Liver (tissue), 3 donors: ENCODE data around the gene LNX1.

Experiments used
- ATF3 ChIP-seq: IDR thresholded peaks from 2 replicates; pipeline ENCODE4 v1.6.1; 2016; ENCODE audit warnings: antibody characterized with exemption
- CTCF ChIP-seq: fragments of 150-350 bp; IDR thresholded peaks from 2 replicates; pipeline ENCODE4 v1.5.1; 2017; ENCODE audit warnings: improper control_type of control experiment, low read depth, low read length; ENCODE audit not compliant: missing input control
- FOXA1 ChIP-seq: IDR thresholded peaks from 2 replicates; pipeline ENCODE4 v1.6.1; 2016; ENCODE audit warnings: antibody characterized with exemption
- HNF4A ChIP-seq, 2 donors: conservative IDR thresholded peaks; 2 replicates each; pipeline ENCODE4 v1.6.1; 2016; ENCODE audit warnings: antibody characterized with exemption in 2 of 2, mild to moderate bottlenecking in 2 of 2
- HNF4G ChIP-seq: IDR thresholded peaks from 2 replicates; pipeline ENCODE4 v1.6.1; 2016; ENCODE audit warnings: antibody characterized with exemption
- JUND ChIP-seq, 2 donors: IDR thresholded peaks; 2 replicates each; pipeline ENCODE4 v1.6.1; 2016; ENCODE audit warnings: antibody characterized with exemption in 2 of 2
- MAX ChIP-seq: IDR thresholded peaks from 2 replicates; pipeline ENCODE4 v1.6.1; 2016; ENCODE audit warnings: antibody characterized with exemption
- NR2F2 ChIP-seq: IDR thresholded peaks from 2 replicates; pipeline ENCODE4 v1.6.1; 2016; ENCODE audit warnings: antibody characterized with exemption
- RAD21 ChIP-seq, 2 donors: IDR thresholded peaks; 2 replicates each; pipeline ENCODE4 v1.6.1; 2016; ENCODE audit warnings: antibody characterized with exemption in 2 of 2, mild to moderate bottlenecking in 2 of 2
- REST ChIP-seq: IDR thresholded peaks from 2 replicates; pipeline ENCODE4 v1.6.1; 2016; ENCODE audit warnings: antibody characterized with exemption, mild to moderate bottlenecking
- SP1 ChIP-seq: IDR thresholded peaks from 2 replicates; pipeline ENCODE4 v1.6.1; 2018; ENCODE audit warnings: antibody characterized with exemption, mild to moderate bottlenecking
- TAF1 ChIP-seq: conservative IDR thresholded peaks from 2 replicates; pipeline ENCODE4 v1.6.1; 2016; ENCODE audit warnings: antibody characterized with exemption, mild to moderate bottlenecking
- YY1 ChIP-seq: IDR thresholded peaks from 2 replicates; pipeline ENCODE4 v1.6.1; 2016; ENCODE audit warnings: antibody characterized with exemption, mild to moderate bottlenecking
- ZBTB33 ChIP-seq: IDR thresholded peaks from 2 replicates; pipeline ENCODE4 v1.6.1; 2016; ENCODE audit warnings: antibody characterized with exemption
- donor health status: healthy.
- donor health status: healthy.

- TF ChIP-seq NR2F2 = no peak
- no peak for TF ChIP-seq CTCF
- no peak for TF ChIP-seq HNF4A (conservative IDR thresholded peaks at IDR 0.05)
- no peak for TF ChIP-seq MAX
- TF ChIP-seq REST = no peak
- TF ChIP-seq ATF3 = no peak
- no peak for TF ChIP-seq SP1
- no peak for TF ChIP-seq ZBTB33
- TF ChIP-seq FOXA1 = no peak
- TF ChIP-seq JUND (IDR thresholded peaks at IDR 0.05) = no peak
- TF ChIP-seq YY1 = no peak
- TF ChIP-seq RAD21 (IDR thresholded peaks at IDR 0.05) = no peak
- no peak for TF ChIP-seq TAF1
- no peak for TF ChIP-seq HNF4G
Observed at GRCh38 chr4:53596901-53597300, 5.6 kb upstream of the LNX1 start.
